HG03103 (cell line): ENCODE data around the gene SEC63.
"Not testable (repeated sequence)": the region's sequence is repeated elsewhere in the genome, so short reads cannot be mapped to it uniquely, and the experiment has no call there.

ENCODE experiments used
- ATAC-seq: cut with Tn5 transposase; IDR thresholded peaks from one replicate; pipeline ENCODE4 v1.9.1; 2021; ENCODE audit warnings: low read depth; ENCODE audit not compliant: unreplicated experiment

Gene SEC63

DNA sequence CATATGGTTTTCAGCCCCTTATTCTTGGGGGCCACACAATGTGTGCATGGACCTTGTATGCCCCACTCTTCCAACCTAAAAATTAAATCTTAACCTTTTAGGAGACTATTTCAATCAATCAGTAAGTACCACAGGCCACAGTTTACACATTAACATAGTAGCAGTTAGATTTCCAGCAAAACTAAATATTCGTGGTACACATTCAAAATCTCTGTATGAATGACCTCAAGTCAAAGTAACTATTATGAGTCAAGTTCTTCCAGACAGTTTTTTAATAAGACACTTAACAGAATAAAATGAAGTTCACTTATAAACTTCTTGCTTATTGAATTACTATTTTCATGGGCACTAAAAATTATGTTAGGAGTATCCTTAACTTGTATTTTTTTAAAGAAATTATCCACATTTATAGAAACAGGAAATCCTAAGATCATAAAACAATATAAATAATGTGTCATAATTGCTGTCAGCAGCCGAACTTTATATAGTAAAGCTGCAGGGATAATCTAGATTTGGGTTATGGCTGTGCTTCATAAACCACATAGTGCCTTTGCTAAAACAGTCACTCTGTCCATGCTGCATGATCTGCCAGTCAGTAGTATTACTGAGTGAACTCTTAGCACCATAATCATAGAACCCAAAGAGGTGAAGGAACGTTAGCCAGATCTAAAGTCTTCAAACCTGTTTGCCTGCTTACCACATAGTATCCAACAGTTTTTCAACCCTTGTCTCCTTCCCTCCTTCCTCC, 21.7 kb downstream of the SEC63 start:
- no peak for ATAC-seq

DNA sequence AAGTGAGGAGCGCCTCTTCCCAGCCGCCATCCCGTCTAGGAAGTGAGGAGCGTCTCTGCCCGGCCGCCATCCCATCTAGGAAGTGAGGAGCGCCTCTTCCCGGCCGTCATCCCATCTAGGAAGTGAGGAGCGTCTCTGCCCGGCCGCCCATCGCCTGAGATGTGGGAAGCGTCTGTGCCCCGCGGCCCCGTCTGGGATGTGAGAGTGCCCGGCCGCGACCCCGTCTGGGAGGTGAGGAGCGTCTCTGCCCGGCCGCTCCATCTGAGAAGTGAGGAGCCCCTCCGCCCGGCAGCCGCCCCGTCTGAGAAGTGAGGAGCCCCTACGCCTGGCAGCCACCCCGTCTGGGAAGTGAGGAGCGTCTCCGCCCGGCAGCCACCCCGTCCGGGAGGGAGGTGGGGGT, 23.8 kb downstream of the SEC63 start:
- not testable (repeated sequence) for ATAC-seq

DNA sequence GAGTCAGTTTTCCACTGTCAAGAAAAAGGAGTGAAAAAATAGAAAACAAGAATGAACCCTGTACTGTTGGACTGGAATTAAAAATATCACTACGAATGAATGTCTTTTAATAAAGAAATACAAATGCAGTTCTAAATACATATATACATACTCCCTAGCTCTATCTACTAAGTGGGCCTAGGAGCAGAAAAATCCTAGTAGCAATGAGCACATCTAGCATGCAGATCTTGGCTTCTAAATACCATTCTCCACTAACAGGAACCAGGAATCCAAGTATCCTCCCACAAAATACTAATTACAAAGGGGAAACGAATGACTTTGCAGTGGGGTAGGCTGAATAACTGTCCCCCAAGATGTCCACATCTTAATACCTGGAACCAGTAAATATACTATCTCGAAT, 25.4 kb downstream of the SEC63 start:
- ATAC-seq: no peak

DNA sequence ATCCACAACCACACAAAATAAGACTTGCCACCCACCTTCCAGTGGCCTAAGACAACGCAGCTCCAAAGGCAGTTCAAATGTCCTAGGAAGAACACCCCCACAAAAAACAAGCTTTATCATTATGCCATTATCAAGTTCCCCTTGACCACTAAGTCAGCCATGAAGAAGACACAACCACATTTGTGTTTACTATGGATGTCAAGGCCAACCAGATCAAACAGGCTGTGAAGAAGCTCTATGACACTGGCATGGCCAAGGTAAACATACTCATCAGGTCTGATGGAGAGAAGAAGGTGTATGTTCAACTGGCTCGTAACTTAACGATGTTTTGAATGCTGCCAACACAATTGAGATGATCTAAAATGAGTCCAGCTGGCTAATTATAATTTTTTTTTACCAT, 26.1 kb downstream of the SEC63 start:
- no peak for ATAC-seq

DNA sequence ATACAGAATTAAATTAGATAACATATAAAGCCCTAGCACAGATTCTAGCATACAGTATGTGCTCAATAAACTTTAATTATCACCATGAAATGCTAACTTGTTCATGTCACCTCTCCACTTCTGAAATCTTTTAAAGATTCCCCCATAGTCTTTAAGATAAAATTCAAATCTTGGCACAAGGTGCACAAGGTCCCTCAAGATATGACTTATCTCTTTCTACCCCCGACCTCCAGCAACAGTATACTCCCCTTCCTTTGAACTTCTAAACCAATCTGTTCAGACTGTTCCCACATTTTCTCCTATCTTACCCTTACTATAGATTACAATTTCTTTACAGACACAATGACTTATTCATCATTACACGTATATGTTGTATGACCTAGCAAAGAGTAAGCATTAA, 29.0 kb downstream of the SEC63 start:
- no peak for ATAC-seq

DNA sequence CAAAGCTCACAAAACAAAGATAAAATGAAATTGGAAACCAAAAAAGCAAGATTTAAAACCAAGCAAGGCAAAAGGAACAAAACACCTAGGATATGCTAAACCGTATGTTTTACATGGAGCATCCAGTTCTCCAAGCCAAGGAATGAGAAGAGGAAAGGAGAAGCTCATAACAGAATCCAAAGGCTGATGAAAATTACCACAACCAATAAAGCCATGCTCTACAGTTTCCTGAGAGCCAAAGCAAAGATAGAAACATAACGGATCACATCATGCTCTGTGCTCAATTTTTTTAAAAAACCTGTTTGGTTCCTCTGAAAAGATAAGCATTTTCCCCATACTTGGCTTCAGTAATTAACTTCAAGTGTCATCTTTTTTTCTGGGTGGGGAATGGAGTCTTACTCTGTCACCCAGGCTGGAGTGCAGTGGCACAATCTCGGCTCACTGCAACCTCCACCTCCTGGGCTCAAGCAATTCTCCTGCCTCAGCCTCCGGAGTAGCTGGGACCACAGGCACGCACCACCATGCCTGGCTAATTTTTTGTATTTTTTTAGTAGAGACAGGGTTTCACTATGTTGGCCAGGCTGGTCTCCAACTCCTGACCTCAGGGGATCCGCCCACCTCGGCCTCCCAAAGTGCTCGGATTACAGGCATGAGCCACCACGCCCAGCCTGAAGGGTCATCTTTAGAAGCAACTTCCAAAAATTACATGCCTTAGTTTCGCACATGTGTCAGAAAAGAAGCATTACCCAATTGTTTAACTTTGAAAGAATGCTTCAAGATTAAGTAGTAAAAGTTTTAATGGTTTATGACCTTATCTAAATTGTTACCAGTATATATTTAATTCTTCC, 31.1 kb downstream of the SEC63 start:
- not testable (repeated sequence) for ATAC-seq

DNA sequence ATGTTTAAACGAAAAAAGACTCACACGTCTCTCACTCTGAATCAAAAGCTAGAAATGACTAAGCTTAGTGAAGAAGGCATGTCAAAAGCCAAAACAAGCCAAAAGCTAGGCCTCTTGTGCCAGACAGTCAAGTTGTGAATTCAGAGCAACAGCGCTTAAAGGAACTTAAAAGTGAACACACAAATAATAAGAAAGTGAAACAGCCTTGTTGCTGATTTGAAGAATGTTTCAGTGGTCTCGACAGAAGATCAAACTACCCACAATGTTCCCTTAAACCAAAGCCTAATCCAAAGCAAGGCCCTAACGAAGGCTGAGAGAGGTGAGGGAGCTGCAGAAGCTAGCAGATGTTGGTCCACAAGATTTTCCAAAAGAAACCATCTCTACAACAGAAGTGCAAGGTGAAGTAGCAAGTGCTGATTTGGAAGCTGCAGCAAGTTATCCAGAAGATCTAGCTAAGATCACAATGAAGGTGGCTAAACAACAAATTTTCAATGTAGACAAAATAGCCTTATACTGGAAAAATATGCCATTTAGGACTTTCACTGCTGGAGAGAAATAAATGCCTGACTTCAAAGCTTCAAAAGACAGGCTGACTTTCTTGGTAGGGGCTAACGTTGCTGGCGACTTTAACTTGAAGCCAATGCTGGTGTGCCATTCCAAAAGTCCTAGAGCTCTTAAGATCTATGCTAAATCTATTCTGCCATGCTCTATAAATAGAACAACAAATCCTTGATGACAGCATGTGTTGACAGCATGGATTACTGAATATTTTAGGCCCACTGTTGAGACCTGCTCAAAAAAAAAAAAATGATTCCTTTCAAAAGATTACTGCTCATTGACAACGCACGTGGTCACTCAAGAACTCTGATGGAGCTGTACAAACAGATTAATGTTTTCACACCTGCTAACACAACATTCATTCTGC, 40.3 kb downstream of the SEC63 start:
- ATAC-seq: no peak

DNA sequence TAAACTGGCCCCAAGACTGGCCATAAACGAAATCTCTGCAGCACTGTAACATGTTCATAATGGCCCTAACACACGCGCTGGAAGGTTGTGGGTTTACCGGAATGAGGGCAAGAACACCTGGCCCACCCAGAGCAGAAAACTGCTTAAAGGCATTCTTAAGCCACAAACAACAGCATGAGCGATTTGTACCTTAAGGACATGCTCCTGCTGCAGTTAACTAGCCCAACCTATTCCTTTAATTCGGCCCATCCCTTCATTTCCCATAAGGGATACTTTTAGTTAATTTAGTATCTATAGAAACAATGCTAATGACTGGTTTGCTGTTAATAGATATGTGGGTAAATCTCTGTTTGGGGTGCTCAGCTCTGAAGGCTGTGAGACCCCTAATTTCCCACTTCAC, 41.0 kb downstream of the SEC63 start:
- ATAC-seq: not testable (repeated sequence)

DNA sequence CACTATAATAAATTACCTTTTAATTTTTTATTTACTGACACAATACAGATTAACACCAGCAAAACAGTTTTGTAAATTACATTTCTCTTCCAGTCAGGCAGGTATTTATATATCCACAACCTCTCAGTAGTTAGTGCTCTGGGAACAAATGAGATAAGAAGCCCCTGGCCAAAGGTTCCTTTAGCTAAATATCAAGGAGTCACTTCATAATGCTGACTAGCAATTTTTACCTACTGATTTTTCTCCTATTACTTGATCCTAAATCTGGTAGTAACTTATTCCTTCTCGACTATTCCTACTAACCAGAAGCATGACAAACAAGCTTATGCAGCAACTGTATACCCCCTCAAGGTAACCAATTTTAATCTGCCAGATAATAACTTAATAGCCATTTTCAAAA, 46.3 kb downstream of the SEC63 start:
- ATAC-seq: no peak

DNA sequence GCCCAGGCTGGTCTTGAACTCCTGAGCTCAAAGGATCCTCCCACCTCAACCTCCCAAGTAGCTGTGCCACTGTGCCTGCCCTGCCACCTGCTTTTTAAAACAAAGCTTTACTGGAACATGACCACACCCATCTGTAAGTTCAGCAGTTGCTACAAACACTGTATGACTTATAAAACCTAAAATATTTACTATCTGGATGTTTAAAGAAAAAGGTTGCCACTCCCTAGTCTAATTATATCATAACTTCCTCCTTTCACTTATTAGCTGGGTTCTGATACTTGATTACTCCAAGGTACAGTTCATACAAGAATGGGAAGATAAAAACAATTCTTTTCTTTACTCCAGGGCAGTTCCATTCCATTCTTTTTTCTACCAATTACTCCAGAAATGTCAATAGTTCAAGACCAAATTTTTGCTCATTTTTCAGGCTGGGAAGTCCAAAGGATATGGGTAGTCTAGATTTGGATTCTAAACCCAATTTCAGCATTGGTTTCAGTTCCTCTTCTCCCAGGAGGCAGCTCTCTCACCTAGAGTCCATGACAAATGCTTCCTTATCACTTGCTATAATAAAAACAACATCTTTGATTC, 63.1 kb downstream of the SEC63 start:
- peak; percentile 54 for ATAC-seq

DNA sequence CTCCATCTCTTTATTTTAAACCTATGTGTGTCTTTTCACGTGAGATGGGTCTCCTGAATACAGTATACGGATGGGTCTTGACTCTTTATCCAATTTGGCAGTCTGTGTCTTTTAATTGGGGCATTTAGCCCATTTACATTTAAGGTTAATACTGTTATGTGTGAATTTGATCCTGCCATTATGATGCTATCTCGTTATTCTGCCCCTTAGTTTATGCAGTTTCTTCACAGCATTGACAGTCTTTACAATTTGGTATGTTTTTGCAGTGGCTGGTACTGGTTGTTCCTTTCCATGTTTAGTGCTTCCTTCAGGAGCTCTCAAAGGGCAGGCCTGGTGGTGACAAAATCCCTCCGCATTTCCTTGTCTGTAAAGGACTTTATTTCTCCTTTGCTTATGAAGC, 67.6 kb downstream of the SEC63 start:
- ATAC-seq: not testable (repeated sequence)

DNA sequence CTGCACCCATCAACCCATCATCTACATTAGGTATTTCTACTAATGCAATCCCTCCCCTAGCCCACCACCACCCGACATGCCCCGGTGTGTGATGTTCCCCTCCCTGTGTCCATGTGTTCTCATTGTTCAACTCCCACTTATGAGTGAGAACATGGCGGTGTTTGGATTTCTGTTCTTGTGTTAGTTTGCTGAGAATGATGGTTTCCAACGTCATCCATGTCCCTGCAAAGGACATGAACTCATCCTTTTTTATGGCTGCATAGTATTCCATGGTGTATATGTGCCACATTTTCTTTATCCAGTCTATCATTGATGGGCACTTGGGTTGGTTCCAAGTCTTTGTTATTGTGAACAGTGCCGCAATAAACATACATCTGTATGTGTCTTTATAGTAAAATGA, 72.1 kb downstream of the SEC63 start:
- not testable (repeated sequence) for ATAC-seq

DNA sequence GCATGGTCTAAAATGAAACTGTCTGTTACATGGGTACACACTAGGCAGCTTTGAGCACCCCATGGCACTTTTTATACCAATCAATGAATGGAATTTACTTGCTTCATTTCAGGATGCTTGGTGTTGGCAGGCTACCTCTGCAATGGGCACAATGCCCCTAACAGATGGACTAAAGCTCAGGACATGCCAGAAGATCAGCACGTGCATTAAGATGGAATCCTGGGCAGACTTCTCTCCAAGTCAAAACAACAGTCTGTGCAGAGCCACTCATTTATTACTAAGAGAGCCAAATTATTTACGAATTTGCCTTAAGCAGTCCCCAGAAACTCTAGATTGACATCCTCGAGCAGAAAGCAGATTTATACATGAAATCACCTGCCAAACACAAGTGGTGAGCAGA, 78.1 kb downstream of the SEC63 start:
- no peak for ATAC-seq

DNA sequence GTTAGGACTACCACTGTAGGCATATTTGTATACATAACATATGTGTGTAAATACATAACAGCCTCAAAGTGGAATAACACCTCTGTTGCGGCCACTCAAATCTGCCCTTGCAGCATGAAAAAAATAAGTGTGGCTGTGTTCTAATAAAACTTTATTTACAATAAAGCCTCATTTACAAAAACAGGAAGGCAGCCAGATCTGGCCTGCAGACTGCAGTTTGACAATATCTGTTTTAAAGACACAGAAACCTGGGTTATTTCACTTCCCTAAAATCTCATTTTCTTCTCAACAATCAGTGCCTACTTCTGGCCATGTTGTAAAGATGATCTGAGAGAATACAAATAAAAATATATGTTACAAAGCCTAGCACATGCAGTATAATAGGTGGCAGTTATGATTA, 80.0 kb downstream of the SEC63 start:
- no peak for ATAC-seq

DNA sequence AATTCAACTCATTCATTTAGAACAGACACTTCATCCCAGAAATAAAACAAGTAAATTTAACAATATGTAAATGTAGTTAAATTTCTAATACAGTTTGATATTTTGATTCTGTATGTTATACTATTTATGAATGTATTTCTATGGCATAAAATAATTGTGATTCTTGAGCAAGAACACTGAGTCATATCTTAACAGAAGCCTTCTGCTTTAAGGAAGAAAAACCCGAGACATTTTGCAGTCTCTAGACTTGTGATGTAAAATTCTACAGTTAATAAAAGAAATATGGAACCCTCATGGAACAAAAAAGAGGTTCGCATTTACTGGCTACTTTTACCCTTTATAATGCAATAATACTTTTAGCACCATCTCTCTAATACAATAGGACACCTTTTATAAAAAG, 86.0 kb downstream of the SEC63 start:
- ATAC-seq: no peak

DNA sequence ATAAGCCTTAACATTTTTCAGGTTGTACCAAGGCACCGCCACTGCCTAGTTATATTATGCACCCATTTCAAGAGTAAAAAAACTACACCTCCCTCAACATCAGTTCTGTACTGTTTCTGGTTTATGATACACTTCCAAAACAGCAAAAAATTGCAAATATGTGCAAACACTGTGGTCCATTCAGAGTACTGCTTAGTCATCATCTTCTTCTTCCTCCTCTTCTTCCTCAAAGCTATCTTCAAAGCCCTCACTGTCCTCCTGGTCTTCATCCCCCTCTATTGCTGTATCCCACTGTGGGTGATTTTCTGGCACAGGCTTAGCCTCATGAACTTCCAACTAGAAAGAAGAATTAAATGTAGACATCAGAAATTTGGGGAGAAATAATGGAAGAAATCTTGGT, 86.5 kb downstream of the SEC63 start:
- ATAC-seq: not testable (repeated sequence)

DNA sequence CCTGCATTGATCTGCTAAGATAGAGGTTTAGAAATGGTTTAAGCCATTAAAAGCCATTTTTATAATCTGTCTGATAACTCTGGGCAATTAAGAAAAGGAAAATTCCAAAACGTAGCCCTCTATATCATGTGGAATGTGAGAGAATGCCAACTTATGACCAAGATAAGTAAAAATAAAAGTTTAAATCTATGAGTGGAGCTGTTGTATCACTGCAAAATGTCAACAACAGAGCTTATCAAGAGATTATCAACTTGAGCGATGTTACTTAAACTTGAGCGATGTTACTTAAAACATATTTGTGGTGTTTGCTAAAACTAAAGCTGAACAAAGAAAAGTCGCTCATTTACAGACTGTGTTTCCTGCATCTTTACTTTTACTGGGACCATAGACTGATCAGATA, 87.0 kb downstream of the SEC63 start:
- ATAC-seq: no peak

DNA sequence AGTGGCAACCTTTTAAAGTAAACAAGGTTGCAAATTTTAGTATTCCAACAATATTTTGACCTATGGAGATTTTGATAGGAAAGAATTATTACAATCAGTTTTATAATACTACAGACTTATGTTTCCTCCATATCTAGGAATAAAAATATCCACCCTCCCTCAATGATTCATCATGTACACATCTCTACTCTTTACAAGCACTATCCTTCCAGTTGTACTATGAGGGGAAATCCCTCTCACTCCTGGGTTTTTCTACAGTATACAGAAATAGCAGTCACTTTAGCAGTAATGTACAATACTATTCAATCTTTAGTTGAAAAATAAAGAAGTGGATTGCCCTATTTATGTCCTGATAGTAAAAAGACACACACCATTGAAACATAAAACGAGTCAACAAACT, 87.6 kb downstream of the SEC63 start:
- ATAC-seq: no peak

DNA sequence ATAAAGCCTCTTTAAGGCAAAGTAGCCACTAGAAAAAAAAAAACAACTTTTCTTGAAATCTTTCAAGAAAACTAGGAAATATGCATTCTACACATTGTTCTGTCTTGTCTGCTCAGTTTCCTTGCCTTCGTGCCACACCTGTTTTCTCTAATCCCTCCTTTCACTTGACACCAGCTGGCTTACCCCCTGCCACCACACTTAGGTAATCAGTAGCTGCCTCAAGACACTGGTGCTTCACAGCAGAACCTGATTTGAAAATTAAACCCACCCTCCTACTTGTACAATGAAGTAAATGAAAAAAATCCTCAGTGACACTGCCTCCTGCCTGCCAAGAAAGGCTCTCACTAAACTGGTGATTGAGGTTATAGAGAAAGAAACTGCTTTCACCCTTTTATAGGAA, 88.1 kb downstream of the SEC63 start:
- ATAC-seq: no peak

DNA sequence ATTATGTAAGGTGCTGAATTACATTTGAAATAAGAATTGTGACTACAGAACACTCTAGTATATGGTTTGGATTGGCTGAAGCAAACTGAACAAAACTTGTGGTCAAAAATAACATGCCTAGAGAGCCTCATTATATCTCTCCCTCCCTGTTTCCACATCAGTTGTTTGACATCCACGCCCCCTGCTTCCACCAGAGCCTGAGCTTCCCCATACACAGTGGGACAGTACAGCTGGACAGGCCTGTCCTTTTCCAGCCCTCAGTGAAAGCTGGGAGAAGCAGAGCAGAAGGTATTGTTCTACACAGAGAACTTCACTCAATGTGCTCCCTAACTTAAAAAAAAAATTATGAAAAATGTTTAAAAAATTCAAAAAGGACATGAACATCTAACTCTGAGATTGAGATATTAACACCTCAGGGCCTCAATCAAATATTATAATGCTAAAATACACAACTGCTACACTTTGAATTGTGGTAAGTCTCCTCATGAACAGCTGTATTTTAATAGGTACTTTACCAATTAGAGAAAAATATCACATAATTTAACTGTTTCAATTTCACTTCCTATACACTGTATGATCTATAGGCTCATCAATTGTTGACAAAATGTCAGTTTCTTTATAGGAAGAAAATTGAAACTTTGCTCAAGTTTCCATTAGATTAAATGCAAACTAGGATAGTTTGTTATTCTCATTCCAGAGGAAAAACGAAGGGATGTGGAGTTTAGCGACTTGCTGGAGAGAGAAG, 89.0 kb downstream of the SEC63 start:
- ATAC-seq: no peak
